GM21360 (cell line): ENCODE measurements around the gene HMGCL.
"Not testable (repeated sequence)": the region's sequence is repeated elsewhere in the genome, so short reads cannot be mapped to it uniquely, and the experiment has no call there.

Experiments used
- ATAC-seq: cut with Tn5 transposase; IDR thresholded peaks from one replicate; pipeline ENCODE4 v1.9.1; 2021; ENCODE audit warnings: mild to moderate bottlenecking, moderate library complexity; ENCODE audit not compliant: unreplicated experiment

HMGCL gene

DNA sequence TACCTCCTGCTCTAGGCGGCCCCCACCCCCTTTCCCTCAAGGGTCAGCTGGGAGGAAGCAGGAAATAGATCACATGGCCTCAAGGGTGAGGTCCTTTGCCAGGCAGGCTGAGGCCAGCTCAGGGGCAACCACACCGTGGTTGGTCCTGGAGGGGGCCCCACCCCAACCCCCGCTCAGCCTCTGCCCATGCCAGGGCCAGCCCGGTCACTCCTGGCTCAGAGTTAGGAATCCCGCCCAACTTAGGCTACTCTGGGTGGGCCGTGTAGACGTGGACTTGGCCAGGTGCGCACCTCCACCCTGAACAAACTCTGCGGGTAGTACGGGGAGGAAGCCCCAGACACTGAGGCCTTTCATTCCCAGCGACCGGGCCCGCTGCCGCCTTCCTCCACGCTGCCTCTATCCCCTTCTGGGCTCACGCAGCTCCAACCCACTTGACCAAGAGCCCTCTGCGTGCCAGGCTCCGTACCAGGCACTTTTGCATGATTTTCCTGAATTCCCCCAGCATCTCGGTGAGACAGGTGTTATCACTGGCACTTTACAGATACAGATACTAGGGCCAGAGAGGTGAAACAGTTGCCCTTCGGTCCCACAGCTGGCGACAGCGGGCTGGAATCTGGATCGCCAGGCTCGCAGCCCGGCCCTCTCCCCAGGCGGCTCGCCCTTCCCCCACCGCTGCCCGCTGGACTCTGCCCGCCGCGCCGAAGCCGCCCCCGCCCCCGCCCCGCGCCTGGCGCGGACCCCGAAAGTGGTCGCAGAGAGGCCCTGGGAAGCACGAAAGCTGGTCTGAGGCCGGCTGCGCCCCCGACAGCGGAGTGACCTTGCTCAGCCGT, 25.4 kb downstream of the HMGCL start:
- ATAC-seq = no peak

GRCh38 chr1:23799255-23799569, 26.0 kb downstream of the HMGCL start:
- ATAC-seq = no peak

- no peak for ATAC-seq
Measured at GRCh38 chr1:23798662-23799142, 26.5 kb downstream of the HMGCL start.

GRCh38 chr1:23797478-23798448, 27.5 kb downstream of the HMGCL start:
- ATAC-seq = no peak

DNA sequence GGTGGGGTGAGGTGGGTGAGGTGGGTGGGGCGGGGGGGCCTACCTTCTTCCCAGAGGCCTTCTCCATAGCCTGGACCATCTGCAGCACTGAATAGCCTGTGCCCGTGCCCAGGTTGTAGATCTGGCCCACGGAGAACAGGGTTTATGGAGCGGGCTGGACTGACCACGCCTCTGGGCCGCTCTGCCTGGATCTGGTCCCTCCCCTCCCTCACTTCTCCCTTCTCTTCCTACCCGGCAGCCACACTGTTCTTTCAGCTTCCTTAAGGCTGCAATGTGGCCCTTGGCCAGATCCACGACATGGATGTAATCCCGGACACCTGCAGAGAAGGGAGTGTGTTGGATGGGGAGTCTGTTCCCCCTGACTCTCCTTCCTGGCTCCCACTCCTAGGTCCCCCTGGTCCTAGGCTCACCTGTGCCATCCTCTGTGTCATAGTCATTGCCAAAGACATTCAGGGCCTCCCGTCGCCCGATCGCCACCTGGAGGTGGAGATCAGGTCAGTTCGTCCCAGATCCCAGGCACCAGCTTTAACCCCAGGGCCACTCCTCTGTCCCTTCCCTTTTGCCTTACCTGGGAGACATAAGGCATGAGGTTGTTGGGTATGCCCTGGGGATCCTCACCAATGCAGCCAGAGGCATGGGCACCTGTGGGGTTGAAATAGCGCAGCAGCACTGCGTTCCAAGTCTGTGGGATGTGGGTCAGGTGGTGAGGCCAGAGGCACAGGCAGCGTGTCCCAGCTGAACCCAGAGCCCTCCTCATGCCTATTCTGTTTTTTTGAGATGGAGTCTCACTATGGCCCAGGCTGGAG, 28.6 kb downstream of the HMGCL start:
- no peak for ATAC-seq

- no peak for ATAC-seq
Measured at GRCh38 chr1:23795676-23796465, 29.4 kb downstream of the HMGCL start.

GRCh38 chr1:23794732-23795182, 30.5 kb downstream of the HMGCL start:
- ATAC-seq = not testable (repeated sequence)

DNA sequence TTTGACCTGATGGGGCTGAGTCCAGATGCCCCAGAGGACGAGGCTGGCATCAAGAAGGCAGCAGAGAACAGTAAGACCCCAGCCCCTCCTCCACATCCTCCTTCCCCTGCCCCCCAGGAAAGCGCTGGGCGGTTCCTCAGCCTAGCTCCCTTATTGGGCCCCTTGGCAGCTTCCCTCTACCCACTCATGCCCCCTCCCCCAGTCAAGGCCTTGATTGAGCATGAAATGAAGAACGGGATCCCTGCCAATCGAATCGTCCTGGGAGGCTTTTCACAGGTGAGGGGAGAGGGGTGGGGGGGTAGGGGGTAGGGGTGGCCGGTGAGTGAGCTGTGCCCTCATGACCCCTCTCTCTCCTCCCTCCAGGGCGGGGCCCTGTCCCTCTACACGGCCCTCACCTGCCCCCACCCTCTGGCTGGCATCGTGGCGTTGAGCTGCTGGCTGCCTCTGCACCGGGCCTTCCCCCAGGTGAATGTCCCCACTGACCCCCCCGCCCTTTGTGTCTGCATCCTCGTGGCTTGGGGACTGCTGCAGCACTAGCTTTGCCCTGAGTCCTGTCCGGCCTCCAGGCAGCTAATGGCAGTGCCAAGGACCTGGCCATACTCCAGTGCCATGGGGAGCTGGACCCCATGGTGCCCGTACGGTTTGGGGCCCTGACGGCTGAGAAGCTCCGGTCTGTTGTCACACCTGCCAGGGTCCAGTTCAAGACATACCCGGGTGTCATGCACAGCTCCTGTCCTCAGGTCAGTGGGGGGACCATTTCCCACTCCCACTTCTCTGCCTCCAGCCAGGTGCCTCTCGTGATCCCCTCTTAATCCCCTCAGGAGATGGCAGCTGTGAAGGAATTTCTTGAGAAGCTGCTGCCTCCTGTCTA, 31.1 kb downstream of the HMGCL start:
- ATAC-seq = no peak

DNA sequence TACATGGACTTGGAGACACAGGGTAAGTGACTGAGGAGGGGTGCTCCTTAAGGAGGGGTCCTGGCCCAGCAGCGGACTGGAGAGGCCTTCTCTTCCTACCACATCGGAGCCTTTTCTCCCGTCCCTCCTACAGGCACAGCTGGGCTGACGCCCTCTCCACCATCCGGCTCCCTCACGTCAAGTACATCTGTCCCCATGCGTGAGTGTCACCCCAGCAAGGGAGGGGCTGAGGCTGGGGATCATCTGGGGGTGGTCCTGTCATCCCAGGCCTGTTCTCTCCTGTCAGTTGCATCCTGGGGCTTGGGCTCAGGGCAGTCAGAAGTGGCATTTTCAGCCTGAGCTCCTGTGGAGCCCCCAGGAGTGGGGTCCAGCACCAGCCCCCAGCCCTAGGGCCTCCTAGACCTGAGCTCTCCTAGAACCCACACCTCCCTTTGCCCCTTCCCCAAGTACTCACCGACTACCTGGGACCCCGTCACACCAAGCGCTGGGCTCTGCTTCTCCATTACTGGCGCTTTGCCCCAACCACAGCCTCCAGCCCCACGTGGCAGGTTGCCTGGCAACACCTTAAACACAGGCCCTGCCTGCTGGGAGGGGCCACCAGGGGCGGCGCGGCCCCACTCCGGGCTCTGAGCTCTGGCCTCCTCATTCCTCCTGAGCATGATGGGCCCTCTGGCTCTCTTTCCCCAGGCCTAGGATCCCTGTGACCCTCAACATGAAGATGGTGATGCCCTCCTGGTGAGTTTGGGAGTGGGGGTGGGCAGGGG, 32.0 kb downstream of the HMGCL start:
- ATAC-seq = no peak

DNA sequence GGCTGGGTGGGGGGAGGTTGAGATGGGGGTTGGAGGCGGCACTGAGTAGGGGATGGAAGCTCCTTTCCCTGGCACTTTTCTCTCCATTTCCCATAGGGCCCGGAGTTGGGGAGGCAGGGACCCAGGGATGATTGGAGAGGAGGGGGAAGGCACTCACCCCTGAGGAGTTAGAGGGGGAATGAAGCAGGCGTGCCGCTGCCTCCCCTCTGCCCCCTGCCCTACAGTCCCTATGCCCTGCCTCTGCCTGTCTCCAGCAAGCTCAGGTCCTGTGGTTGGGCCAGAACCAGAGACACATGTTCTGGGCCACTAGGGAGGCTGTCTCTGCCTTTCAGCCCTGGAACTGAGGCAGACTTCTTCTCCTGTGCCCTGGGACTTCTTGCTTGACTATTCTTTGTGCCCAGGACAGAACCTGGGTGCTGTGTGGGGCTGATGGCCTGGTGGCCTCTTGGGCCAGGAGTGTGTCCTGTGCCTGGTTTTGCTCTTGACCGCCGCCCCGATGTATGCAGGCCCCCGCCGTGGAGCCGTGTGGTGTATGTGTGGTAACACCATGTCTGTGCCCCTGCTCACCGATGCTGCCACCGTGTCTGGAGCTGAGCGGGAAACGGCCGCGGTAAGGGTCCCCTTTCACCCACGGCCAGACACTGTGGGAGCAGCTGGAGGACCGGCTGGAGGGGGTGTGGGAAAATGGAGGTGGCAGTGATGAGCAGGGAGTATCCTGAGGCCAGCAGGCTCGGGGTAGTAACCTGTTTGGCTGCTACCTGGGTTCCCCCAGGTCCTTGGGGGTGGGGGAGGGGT, 32.9 kb downstream of the HMGCL start:
- no peak for ATAC-seq

- no peak for ATAC-seq
Measured at GRCh38 chr1:23791516-23792047, 33.6 kb downstream of the HMGCL start.

- ATAC-seq = peak; percentile 59
Measured at GRCh38 chr1:23790696-23791515, 34.3 kb downstream of the HMGCL start, which contains the start of gene LYPLA2. Gene LYPLA2, plus strand, starts transcription at chr1:23791145. Its CDS starts 1,538 bp downstream, at chr1:23792683.

GRCh38 chr1:23788695-23789094, 36.5 kb downstream of the HMGCL start:
- no peak for ATAC-seq

- no peak for ATAC-seq
Measured at GRCh38 chr1:23787701-23788100, 37.5 kb downstream of the HMGCL start.

GRCh38 chr1:23784846-23785245, 40.4 kb downstream of the HMGCL start:
- ATAC-seq = no peak

DNA sequence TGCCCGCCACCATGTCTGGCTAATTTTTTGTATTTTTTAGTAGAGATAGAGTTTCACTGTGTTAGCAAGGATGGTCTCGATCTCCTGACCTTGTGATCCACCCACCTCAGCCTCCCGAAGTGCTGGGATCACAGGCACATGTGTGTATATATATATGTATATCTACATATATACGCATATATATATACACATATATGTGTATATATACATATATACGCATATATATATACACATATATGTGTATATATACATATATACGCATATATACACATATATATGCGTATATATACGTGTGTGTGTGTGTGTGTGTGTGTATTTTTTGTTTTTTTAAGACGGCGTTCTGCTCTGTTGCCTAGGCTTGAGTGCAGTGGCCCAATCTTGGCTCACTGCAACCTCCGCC, 42.1 kb downstream of the HMGCL start:
- not testable (repeated sequence) for ATAC-seq
